Measurements from ENCODE around the gene MT1H. TPM values are rescaled to one million over a fixed set of nuclear protein-coding genes. Genes with fewer than 3 reads are reported as not detected.
A peak's percentile ranks its signal among the peaks of the same experiment; 100 is the strongest.

The MT1H gene
- total and polyA plus RNA-seq, 2 of the 13 experiments (the other 11 are each of a cell fraction or from before 2014, with no cell fraction given), result 0.60 TPM; not detected in 1

- no peak for TF ChIP-seq TEF (CRISPR knock-in tag; IDR thresholded peaks at IDR 0.05)
- TF ChIP-seq NR2F1 (CRISPR knock-in tag; IDR thresholded peaks at IDR 0.05), result no peak
- TF ChIP-seq AKNA (CRISPR knock-in tag; IDR thresholded peaks at IDR 0.05; ENCODE audit: borderline replicate concordance), result no peak
- no peak for TF ChIP-seq STAT6 (CRISPR knock-in tag; IDR thresholded peaks at IDR 0.05; ENCODE audit: borderline replicate concordance)
- no peak; the same call in 1 of the 2 replicates for TF ChIP-seq ZNF614 (CRISPR knock-in tag; IDR thresholded peaks at IDR 0.05; ENCODE audit: borderline replicate concordance)
- no peak for TF ChIP-seq ZFP37 (CRISPR knock-in tag; IDR thresholded peaks at IDR 0.05; ENCODE audit: borderline replicate concordance)
- TF ChIP-seq ZNF331 (CRISPR knock-in tag; IDR thresholded peaks at IDR 0.05), result no peak
- TF ChIP-seq ZNF276 (CRISPR knock-in tag; IDR thresholded peaks at IDR 0.05; ENCODE audit: low read depth), result no peak
- TF ChIP-seq HNF1A (IDR thresholded peaks at IDR 0.05; ENCODE audit: low read depth), result no peak
- no peak for TF ChIP-seq HNF1A (CRISPR knock-in tag; IDR thresholded peaks at IDR 0.05; ENCODE audit: borderline replicate concordance)
- TF ChIP-seq MATR3 (CRISPR knock-in tag; IDR thresholded peaks at IDR 0.05), result no peak; the same call in 1 of the 2 replicates
- peak; percentile 55; the same call in 1 of the 2 replicates for TF ChIP-seq MYC (CRISPR knock-in tag; IDR thresholded peaks at IDR 0.05; ENCODE audit: borderline replicate concordance)
- no peak for TF ChIP-seq JUND (CRISPR knock-in tag; IDR thresholded peaks at IDR 0.05)
Observed at GRCh38 chr16:56625140-56625942, 44.3 kb upstream of the MT1H start, which contains the start of gene MT1E (continued).

Measured in HepG2 (cell line).